Activated CD4-positive, alpha-beta memory T cell treated with anti-CD3 and anti-CD28 coated beads for 36 hours (primary cell): ENCODE measurements around the gene RBM19. TPM values are rescaled to one million over a fixed set of nuclear protein-coding genes. Genes with fewer than 3 reads are reported as not detected.
A peak's percentile ranks its signal among the peaks of the same experiment; 100 is the strongest.
"Not testable (repeated sequence)": the region's sequence is repeated elsewhere in the genome, so short reads cannot be mapped to it uniquely, and the experiment has no call there.

Experiments
- CTCF ChIA-PET: fragments of 350-600 bp; sonication (Branson Sonifier 250); formaldehyde crosslinking; loops from one replicate; lab custom pipeline; 2021; ENCODE audit warnings: antibody characterized with exemption, inconsistent platforms; lab: Charles Lee
- POLR2A ChIA-PET: fragments of 350-600 bp; sonication (Branson Sonifier 250); formaldehyde crosslinking; loops from one replicate; lab custom pipeline; 2021; ENCODE audit warnings: antibody characterized with exemption; lab: Charles Lee
- DNase-seq: peaks from one replicate; pipeline ENCODE4 v3.0.0-alpha.2; 2020
- H3K27ac Mint-ChIP-seq: one replicate; pipeline ENCODE4 v1.8.0; 2021; ENCODE audit warnings: mixed read lengths
- H3K27me3 Mint-ChIP-seq: one replicate; pipeline ENCODE4 v1.8.0; 2021; ENCODE audit warnings: mixed read lengths
- H3K36me3 Mint-ChIP-seq: one replicate; pipeline ENCODE4 v1.8.0; 2021; ENCODE audit warnings: mixed read lengths
- H3K4me1 Mint-ChIP-seq: one replicate; pipeline ENCODE4 v1.8.0; 2021; ENCODE audit warnings: low read depth, mixed read lengths
- H3K4me3 Mint-ChIP-seq: one replicate; pipeline ENCODE4 v1.8.0; 2021; ENCODE audit warnings: mild to moderate bottlenecking, mixed read lengths
- H3K9me3 Mint-ChIP-seq: one replicate; pipeline ENCODE4 v1.8.0; 2021; ENCODE audit warnings: mixed read lengths
- intact Hi-C: fragments of 100-400 bp; cut with micrococcal nuclease; formaldehyde crosslinking; loops from one replicate; pipeline ENCODE4 v1.15.1; 2023
- total RNA-seq, 2 experiments: library from RNA; stranded (reverse); gene quantifications; one replicate each; pipeline ENCODE4 v1.2.3, GENCODE V29; 2021

The RBM19 gene
- total RNA-seq, 2 experiments from 2014 or later = 69.6 to 74.1 TPM

DNA sequence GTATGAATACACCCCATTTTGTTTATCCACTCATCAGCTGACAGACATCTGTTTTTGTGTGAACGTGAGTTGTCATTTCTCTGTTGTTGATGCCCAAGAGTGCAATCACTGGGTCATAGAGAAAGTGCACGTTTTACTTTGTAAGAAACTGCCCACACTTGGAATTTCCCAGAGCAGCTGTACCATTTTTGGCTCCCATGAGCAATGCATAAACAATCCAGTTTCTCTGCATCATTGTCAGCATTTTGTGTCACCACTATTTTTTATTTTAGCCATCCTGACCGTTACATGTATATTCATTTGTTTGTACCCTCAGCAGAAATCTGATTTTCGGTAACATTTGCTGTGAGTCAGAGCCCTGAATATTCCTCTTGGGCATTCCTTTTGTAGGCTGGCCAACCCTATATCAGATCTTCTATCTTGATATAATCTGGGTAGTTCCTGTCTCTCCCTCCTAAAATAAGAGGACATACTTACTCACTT lies 62.7 kb downstream of the RBM19 start:
- intact Hi-C loops = loop anchor here (1.0 kb wide), 2 partner anchors 59 to 63 kb away; partner anchors contain the start of gene RBM19
- ChIA-PET CTCF (interaction anchor here (0.6 kb wide), 1 partner anchor 63 kb away, joined by 3 read pairs; the partner anchor contains the start of gene RBM19), POLR2A (no interaction called here)
- DNase-seq = peak; percentile 30
- Mint-ChIP-seq H3K36me3 (peaks cover 42% of the 10 kb centered on the region), H3K4me1 (peaks cover 15% of the 10 kb centered on the region), H3K9me3 (no peaks in the 10 kb centered on the region), H3K4me3 (no peak overlapping the region), H3K27ac (peak overlapping the region; percentile 63), H3K27me3 (no peaks in the 10 kb centered on the region)

DNA sequence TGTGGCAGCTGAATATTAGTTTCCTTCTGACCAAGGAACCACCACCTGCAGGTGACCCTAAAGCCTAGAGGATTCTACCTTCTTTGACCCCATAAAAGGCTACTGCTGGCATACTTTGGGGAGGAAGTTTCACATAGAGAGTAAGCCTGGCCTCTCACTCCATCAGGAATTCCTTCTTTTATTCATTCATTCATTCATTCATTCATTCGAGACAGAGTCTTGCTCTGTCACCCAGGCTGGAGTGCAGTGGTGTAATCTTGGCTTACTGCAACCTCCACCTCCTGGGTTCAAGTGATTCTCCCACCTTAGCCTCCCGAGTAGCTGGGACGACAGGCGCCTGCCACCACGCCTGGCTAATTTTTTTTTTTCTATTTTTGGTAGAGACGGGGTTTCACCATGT lies 64.8 kb downstream of the RBM19 start:
- intact Hi-C loops, CTCF ChIA-PET, DNase-seq, POLR2A ChIA-PET, H3K9me3 Mint-ChIP-seq, H3K27me3 Mint-ChIP-seq, H3K4me3 Mint-ChIP-seq, H3K27ac Mint-ChIP-seq: not testable (repeated sequence)
- peaks cover 15% of the 10 kb centered on the region for H3K4me1 Mint-ChIP-seq
- H3K36me3 Mint-ChIP-seq = peaks cover 38% of the 10 kb centered on the region

DNA sequence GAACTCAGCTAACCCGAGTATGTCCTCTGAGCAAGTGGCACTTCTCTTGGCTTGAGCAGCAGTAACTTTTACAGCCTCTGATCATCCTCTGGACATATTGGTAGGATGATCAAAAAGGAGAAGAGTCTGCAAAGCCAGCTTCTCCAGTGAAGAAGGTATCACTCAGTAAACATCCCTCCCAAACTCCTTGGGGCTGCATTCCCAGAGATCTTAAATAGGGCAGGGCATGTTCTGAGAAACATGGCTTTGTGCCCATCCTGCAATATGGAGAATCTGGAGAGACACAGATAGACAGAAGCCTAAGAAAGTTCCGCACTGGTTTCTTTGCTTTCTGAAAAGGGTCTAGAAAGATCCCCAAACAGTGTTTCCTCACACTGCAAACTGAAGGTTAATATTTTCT lies 65.4 kb downstream of the RBM19 start:
- POLR2A ChIA-PET = no interaction called here
- DNase-seq = no peak
- Mint-ChIP-seq H3K4me3 (no peak overlapping the region), H3K27ac (no peak overlapping the region), H3K36me3 (peaks cover 34% of the 10 kb centered on the region), H3K4me1 (peaks cover 15% of the 10 kb centered on the region), H3K27me3 (no peaks in the 10 kb centered on the region), H3K9me3 (no peaks in the 10 kb centered on the region)
- intact Hi-C loops = no loop called here
- CTCF ChIA-PET = no interaction called here

DNA sequence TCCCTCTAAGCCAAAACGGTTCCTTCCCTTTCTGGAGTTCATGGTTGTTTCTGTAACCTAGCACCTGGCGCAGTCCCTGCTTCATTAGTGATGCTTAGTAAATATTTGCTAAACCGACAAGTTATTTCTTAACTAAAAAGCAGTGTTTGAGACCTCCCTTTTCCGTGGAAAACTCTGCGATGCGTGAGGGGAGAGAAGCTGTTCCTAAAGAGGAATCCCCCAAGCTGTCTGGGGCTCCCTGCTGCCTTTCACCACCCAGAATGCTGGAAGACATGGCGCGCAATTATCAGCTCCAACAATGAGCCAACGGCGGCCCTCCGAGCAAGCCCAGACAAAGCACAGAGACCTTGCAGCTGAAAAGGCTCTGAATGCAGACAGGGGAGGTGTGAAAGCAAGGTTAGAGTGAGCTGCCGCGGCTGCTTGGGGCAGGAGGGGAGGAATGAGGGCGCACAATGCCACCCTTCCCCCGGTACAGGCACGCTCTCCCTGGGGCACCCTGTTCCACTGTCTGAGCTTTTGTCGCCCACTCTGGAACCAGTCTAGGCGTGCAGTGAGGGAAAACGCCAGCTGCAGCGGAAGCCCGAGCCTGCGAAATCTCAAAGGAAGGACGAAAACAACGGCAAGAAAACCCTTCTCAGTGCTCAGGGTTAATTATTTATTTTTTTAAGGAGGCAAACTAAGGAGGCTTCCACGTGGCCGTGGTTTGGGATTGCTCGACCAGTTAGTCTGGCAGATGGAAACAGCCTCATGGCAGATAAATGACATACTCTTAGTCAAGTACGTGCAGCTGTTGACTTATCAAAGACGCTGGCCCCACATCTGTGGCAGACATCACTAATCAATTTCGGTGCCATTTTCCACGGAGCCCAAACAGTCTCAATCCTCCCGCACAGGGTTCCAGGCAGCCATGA lies 66.3 kb downstream of the RBM19 start:
- H3K27me3 Mint-ChIP-seq = no peaks in the 10 kb centered on the region
- H3K36me3 Mint-ChIP-seq = peaks cover 29% of the 10 kb centered on the region
- no peak overlapping the region for H3K4me3 Mint-ChIP-seq
- no peaks in the 10 kb centered on the region for H3K9me3 Mint-ChIP-seq
- CTCF ChIA-PET = no interaction called here
- no peak overlapping the region for H3K27ac Mint-ChIP-seq
- intact Hi-C loops = no loop called here
- peaks cover 15% of the 10 kb centered on the region for H3K4me1 Mint-ChIP-seq
- POLR2A ChIA-PET = no interaction called here
- no peak for DNase-seq

DNA sequence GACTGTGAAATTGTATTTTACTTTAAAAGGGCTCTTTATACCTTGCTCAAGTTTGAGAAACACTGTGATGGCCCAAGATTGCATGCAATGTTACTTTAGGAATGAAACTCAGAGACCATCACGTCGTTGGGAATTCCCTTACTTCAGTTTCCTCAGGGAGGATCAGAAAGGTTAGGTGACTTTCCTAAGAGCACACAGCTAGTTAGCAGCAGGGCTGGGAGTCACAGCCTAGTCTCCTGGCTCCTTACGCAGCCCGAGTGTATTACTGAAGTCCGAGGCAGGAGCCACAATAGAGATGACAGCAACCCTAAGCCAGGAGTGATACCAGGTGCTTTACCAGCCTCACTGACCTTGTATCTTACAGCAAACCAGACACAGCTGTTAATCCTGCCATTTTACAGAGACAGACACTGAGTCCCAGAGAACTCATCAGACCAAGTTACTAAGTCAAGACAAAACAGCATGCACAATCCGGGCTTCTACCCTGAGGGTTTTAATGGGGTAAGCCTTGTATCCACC lies 67.0 kb downstream of the RBM19 start:
- Mint-ChIP-seq H3K4me1 (peaks cover 11% of the 10 kb centered on the region), H3K36me3 (peaks cover 23% of the 10 kb centered on the region), H3K27ac (peak overlapping the region; percentile 23), H3K9me3 (no peaks in the 10 kb centered on the region), H3K4me3 (no peak overlapping the region), H3K27me3 (no peaks in the 10 kb centered on the region)
- CTCF ChIA-PET = no interaction called here
- DNase-seq = no peak
- intact Hi-C loops = no loop called here
- POLR2A ChIA-PET = no interaction called here

DNA sequence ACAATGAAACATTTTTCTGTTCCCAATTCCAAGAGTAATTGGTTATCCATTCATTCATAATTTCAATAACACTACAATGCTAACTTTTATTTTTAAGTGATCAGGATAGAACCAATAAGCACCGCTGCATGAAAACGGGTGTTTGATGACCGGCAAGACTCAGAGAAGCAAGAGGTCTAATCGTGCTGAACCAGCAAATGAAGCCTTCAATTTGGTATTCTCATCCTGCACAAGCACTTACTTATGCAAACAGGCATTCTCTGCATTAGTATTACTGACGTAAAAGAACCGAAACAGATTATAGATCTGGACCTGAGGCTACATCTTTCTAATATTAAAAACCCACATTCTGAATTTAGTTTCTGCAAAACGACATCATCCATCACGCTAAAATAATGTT lies 67.7 kb downstream of the RBM19 start:
- ChIA-PET POLR2A (no interaction called here), CTCF (no interaction called here)
- no peak overlapping the region for H3K27ac Mint-ChIP-seq
- H3K4me1 Mint-ChIP-seq = peaks cover 6% of the 10 kb centered on the region
- H3K9me3 Mint-ChIP-seq = no peaks in the 10 kb centered on the region
- DNase-seq = no peak
- no peak overlapping the region for H3K4me3 Mint-ChIP-seq
- intact Hi-C loops = no loop called here
- H3K36me3 Mint-ChIP-seq = peaks cover 23% of the 10 kb centered on the region
- H3K27me3 Mint-ChIP-seq = no peaks in the 10 kb centered on the region

DNA sequence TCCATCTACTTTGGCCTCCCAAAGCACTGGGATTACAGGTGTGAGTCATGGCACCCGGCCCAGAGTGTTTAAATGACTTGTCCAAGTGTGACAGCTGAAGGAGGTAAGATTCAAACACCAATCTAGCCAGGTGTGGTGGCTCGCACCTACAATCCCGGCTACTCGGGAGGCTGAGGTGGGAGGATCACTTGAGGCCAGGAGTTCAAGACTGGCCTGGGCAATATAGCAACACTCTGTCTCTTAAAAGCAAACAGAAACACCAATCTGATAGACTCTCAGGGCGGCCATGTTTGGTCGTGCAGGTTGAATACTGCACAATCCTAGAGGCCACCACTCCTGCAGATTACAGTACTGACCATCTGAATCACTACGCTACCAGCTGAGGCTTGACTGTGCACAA lies 68.7 kb downstream of the RBM19 start:
- ChIA-PET POLR2A (no interaction called here), CTCF (no interaction called here)
- H3K36me3 Mint-ChIP-seq = peaks cover 18% of the 10 kb centered on the region

DNA sequence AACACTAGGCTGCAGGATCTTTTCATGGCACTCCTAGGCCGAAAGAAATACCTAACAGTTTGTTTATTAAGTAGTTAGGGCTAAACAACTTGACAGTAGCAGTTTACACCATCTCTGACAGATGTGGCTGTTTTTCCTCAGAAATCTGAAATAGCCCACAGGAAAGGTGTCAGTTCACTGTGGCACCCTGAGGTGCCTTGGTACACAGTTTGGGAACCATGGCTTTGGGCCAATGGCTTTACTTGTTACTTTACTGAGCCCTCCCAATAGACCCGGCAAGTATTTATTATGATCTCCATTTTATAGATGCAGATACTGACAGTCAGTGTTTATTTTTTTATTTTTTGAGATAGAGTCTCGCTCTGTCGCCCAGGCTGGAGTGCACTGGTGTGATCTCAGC lies 69.3 kb downstream of the RBM19 start:
- H3K9me3 Mint-ChIP-seq = no peaks in the 10 kb centered on the region
- intact Hi-C loops = no loop called here
- H3K27ac Mint-ChIP-seq = no peak overlapping the region
- no peak for DNase-seq
- ChIA-PET POLR2A (no interaction called here), CTCF (no interaction called here)
- H3K27me3 Mint-ChIP-seq = no peaks in the 10 kb centered on the region
- H3K36me3 Mint-ChIP-seq = peaks cover 24% of the 10 kb centered on the region
- H3K4me1 Mint-ChIP-seq = peaks cover 3% of the 10 kb centered on the region
- H3K4me3 Mint-ChIP-seq = no peak overlapping the region

More for the DNA sequence above, 68.7 kb downstream of the RBM19 start:
- Mint-ChIP-seq H3K4me3 (no peak overlapping the region), H3K27ac (no peak overlapping the region), H3K4me1 (peaks cover under 1% of the 10 kb centered on the region), H3K27me3 (no peaks in the 10 kb centered on the region), H3K9me3 (no peaks in the 10 kb centered on the region)
- DNase-seq = no peak
- intact Hi-C loops = no loop called here

DNA sequence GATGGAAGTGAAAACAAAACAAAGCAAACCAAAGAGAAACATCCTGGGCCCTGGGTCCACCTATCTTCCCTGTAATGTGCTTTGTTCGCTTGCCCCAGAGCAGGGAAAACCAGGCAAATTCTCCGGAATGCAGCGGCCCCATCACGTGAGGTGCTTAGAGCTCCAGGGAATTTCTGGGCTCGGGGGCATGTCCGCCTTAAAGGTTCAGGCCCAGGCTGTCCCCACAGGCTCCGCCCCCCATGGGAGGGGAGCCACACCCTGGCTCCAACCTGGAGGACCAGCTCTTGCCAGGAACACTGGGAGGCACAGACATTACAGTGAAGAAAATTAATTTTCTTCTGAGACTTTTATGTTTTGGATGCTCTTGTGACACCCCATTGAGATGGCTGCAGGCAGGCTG lies 69.9 kb downstream of the RBM19 start:
- CTCF ChIA-PET = no interaction called here
- intact Hi-C loops = no loop called here
- H3K27ac Mint-ChIP-seq = no peak overlapping the region
- no peak overlapping the region for H3K4me3 Mint-ChIP-seq
- no peak for DNase-seq
- no peaks in the 10 kb centered on the region for H3K9me3 Mint-ChIP-seq
- peaks cover 3% of the 10 kb centered on the region for H3K4me1 Mint-ChIP-seq
- POLR2A ChIA-PET = no interaction called here
- H3K27me3 Mint-ChIP-seq = no peaks in the 10 kb centered on the region
- H3K36me3 Mint-ChIP-seq = peaks cover 26% of the 10 kb centered on the region

DNA sequence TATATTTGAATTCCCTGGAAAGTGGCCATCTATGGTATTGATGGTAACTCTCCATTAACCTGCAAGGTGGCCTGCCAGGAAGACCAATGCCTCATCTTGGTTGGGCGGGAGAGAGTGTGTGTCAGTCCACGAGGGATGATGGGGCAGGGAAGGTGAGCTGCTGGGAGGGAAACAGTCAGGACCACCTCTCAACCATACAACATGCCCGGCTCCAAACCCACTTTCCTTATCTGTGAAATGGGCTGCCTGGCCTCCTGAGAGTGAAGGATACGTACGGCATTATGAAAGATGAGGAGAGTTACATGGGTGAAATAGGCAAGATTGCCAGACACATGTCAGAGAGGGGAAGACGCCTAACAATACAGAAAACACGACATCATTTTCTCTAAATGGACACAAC lies 70.9 kb downstream of the RBM19 start:
- intact Hi-C loops = no loop called here
- H3K4me3 Mint-ChIP-seq = no peak overlapping the region
- H3K27ac Mint-ChIP-seq = no peak overlapping the region
- H3K9me3 Mint-ChIP-seq = no peaks in the 10 kb centered on the region
- no peak for DNase-seq
- H3K36me3 Mint-ChIP-seq = peaks cover 27% of the 10 kb centered on the region
- no peaks in the 10 kb centered on the region for H3K27me3 Mint-ChIP-seq
- H3K4me1 Mint-ChIP-seq = peaks cover 3% of the 10 kb centered on the region
- POLR2A ChIA-PET = no interaction called here
- CTCF ChIA-PET = no interaction called here

DNA sequence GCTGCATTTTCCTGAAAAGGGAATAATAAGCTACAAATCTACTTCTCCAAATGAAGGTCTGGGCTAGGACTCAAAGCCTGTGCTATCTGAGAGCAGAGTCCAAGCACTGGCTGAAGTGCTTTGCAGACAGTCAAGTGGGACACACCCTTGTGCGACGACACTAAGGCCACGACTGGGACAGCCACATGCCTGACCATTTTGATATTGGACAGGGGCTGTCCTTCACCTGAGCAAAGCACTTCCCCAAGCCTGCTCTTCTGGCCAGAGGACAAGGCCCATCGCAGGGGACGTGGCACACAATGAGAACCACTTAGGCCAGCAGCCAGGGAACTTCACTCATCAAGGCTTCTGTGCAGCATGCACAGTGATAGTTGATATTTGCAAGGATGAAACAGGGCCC lies 71.4 kb downstream of the RBM19 start:
- ChIA-PET CTCF (no interaction called here), POLR2A (no interaction called here)
- Mint-ChIP-seq H3K36me3 (peaks cover 25% of the 10 kb centered on the region), H3K4me3 (no peak overlapping the region), H3K27ac (no peak overlapping the region), H3K4me1 (peaks cover 3% of the 10 kb centered on the region), H3K9me3 (no peaks in the 10 kb centered on the region), H3K27me3 (no peaks in the 10 kb centered on the region)
- no peak for DNase-seq
- intact Hi-C loops = no loop called here

DNA sequence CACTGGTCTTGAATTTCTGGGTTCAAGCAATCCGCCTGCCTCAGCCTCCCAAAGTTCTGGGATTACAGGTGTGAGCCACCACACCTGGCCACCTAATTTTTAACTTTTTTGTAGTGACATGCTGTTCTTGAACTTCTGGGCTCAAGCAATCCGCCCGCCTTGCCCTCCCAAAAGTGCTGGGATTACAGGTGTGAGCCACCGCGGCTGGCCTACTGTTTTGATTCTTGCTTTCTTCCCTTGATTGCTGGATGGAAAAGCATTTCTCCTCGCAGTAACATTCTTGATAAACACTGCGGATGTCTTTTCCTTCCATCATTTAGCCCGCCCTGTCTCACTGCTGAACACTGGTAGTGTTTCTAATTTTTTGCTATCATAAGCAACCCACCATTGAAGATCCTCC lies 72.9 kb downstream of the RBM19 start:
- POLR2A ChIA-PET = no interaction called here
- CTCF ChIA-PET = no interaction called here
- Mint-ChIP-seq H3K27me3 (no peaks in the 10 kb centered on the region), H3K9me3 (no peaks in the 10 kb centered on the region), H3K4me1 (peaks cover 3% of the 10 kb centered on the region), H3K27ac (no peak overlapping the region), H3K36me3 (peaks cover 26% of the 10 kb centered on the region), H3K4me3 (no peak overlapping the region)
- DNase-seq = no peak
- intact Hi-C loops = no loop called here
